ENCODE data around the gene NAALADL2.
"Not testable (repeated sequence)": the region's sequence is repeated elsewhere in the genome, so short reads cannot be mapped to it uniquely, and the experiment has no call there.

NAALADL2 gene

GRCh38 chr3:175111036-175111435 is 251.9 kb downstream of the NAALADL2 start:
- Histone ChIP-seq H3K9me3 (ENCODE audit: low read length) (no peaks in the 10 kb centered on the region), H3K27ac (ENCODE audit: low read depth, low read length) (no peak overlapping the region), H3K4me1 (ENCODE audit: insufficient read depth, low read length) (no peaks in the 10 kb centered on the region), H3K36me3 (ENCODE audit: insufficient read depth, low read length) (no peaks in the 10 kb centered on the region), H3K9ac (ENCODE audit: low read length) (no peak overlapping the region), H3K27me3 (ENCODE audit: control insufficient read depth in 1 of 2, insufficient read depth in 2 of 2, low read length in 2 of 2) (no peaks in the 10 kb centered on the region), H3K4me3 (ENCODE audit: low read depth in 1 of 2, low read length in 2 of 2) (no peak overlapping the region)

- H3K27me3 ChIP-seq (ENCODE audit: control insufficient read depth in 1 of 2, insufficient read depth in 2 of 2, low read length in 2 of 2), result no peaks in the 10 kb centered on the region
- H3K4me3 ChIP-seq (ENCODE audit: low read depth in 1 of 2, low read length in 2 of 2), result no peak overlapping the region
- H3K9ac ChIP-seq (ENCODE audit: low read length), result no peak overlapping the region
- H3K27ac ChIP-seq (ENCODE audit: low read depth, low read length), result no peak overlapping the region
- no peaks in the 10 kb centered on the region for H3K36me3 ChIP-seq (ENCODE audit: insufficient read depth, low read length)
- no peaks in the 10 kb centered on the region for H3K4me1 ChIP-seq (ENCODE audit: insufficient read depth, low read length)
- H3K9me3 ChIP-seq (ENCODE audit: low read length), result no peaks in the 10 kb centered on the region
Measured at GRCh38 chr3:175118382-175118941, 259.3 kb downstream of the NAALADL2 start.

- Histone ChIP-seq H3K4me3 (ENCODE audit: low read depth in 1 of 2, low read length in 2 of 2) (no peak overlapping the region), H3K9me3 (ENCODE audit: low read length) (no peaks in the 10 kb centered on the region), H3K4me1 (ENCODE audit: insufficient read depth, low read length) (no peaks in the 10 kb centered on the region), H3K27ac (ENCODE audit: low read depth, low read length) (no peak overlapping the region), H3K27me3 (ENCODE audit: control insufficient read depth in 1 of 2, insufficient read depth in 2 of 2, low read length in 2 of 2) (no peaks in the 10 kb centered on the region), H3K9ac (ENCODE audit: low read length) (no peak overlapping the region), H3K36me3 (ENCODE audit: insufficient read depth, low read length) (no peaks in the 10 kb centered on the region)
Measured at GRCh38 chr3:175121225-175121624, 262.1 kb downstream of the NAALADL2 start.

GRCh38 chr3:175127075-175127662 is 268.0 kb downstream of the NAALADL2 start:
- no peaks in the 10 kb centered on the region for H3K9me3 ChIP-seq (ENCODE audit: low read length)
- H3K4me1 ChIP-seq (ENCODE audit: insufficient read depth, low read length), result no peaks in the 10 kb centered on the region
- H3K9ac ChIP-seq (ENCODE audit: low read length), result no peak overlapping the region
- no peaks in the 10 kb centered on the region for H3K27me3 ChIP-seq (ENCODE audit: control insufficient read depth in 1 of 2, insufficient read depth in 2 of 2, low read length in 2 of 2)
- no peak overlapping the region for H3K27ac ChIP-seq (ENCODE audit: low read depth, low read length)
- H3K4me3 ChIP-seq (ENCODE audit: low read depth in 1 of 2, low read length in 2 of 2), result no peak overlapping the region
- H3K36me3 ChIP-seq (ENCODE audit: insufficient read depth, low read length), result no peaks in the 10 kb centered on the region

GRCh38 chr3:175129126-175129525 is 270.0 kb downstream of the NAALADL2 start:
- Histone ChIP-seq H3K27ac (ENCODE audit: low read depth, low read length) (no peak overlapping the region), H3K27me3 (ENCODE audit: control insufficient read depth in 1 of 2, insufficient read depth in 2 of 2, low read length in 2 of 2) (no peaks in the 10 kb centered on the region), H3K9me3 (ENCODE audit: low read length) (no peaks in the 10 kb centered on the region), H3K9ac (ENCODE audit: low read length) (no peak overlapping the region), H3K4me3 (ENCODE audit: low read depth in 1 of 2, low read length in 2 of 2) (no peak overlapping the region), H3K4me1 (ENCODE audit: insufficient read depth, low read length) (no peaks in the 10 kb centered on the region), H3K36me3 (ENCODE audit: insufficient read depth, low read length) (no peaks in the 10 kb centered on the region)

GRCh38 chr3:175129571-175129970 is 270.4 kb downstream of the NAALADL2 start:
- Histone ChIP-seq H3K4me1 (ENCODE audit: insufficient read depth, low read length) (no peaks in the 10 kb centered on the region), H3K27ac (ENCODE audit: low read depth, low read length) (no peak overlapping the region), H3K27me3 (ENCODE audit: control insufficient read depth in 1 of 2, insufficient read depth in 2 of 2, low read length in 2 of 2) (no peaks in the 10 kb centered on the region), H3K36me3 (ENCODE audit: insufficient read depth, low read length) (no peaks in the 10 kb centered on the region), H3K4me3 (ENCODE audit: low read depth in 1 of 2, low read length in 2 of 2) (no peak overlapping the region), H3K9ac (ENCODE audit: low read length) (no peak overlapping the region), H3K9me3 (ENCODE audit: low read length) (no peaks in the 10 kb centered on the region)

- not testable (repeated sequence) for H3K9me3 ChIP-seq (ENCODE audit: low read length); H3K27me3 ChIP-seq (ENCODE audit: control insufficient read depth in 1 of 2, insufficient read depth in 2 of 2, low read length in 2 of 2); H3K36me3 ChIP-seq (ENCODE audit: insufficient read depth, low read length); H3K27ac ChIP-seq (ENCODE audit: low read depth, low read length); H3K4me1 ChIP-seq (ENCODE audit: insufficient read depth, low read length); H3K9ac ChIP-seq (ENCODE audit: low read length); H3K4me3 ChIP-seq (ENCODE audit: low read depth in 1 of 2, low read length in 2 of 2)
Measured at GRCh38 chr3:175131866-175132265, 272.7 kb downstream of the NAALADL2 start.

- not testable (repeated sequence) for H3K4me1 ChIP-seq (ENCODE audit: insufficient read depth, low read length); H3K4me3 ChIP-seq (ENCODE audit: low read depth in 1 of 2, low read length in 2 of 2); H3K27me3 ChIP-seq (ENCODE audit: control insufficient read depth in 1 of 2, insufficient read depth in 2 of 2, low read length in 2 of 2); H3K9me3 ChIP-seq (ENCODE audit: low read length); H3K36me3 ChIP-seq (ENCODE audit: insufficient read depth, low read length); H3K27ac ChIP-seq (ENCODE audit: low read depth, low read length); H3K9ac ChIP-seq (ENCODE audit: low read length)
Measured at GRCh38 chr3:175132706-175133105, 273.6 kb downstream of the NAALADL2 start.

GRCh38 chr3:175144368-175144767 is 285.2 kb downstream of the NAALADL2 start:
- Histone ChIP-seq H3K4me1 (ENCODE audit: insufficient read depth, low read length) (no peaks in the 10 kb centered on the region), H3K27ac (ENCODE audit: low read depth, low read length) (no peak overlapping the region), H3K36me3 (ENCODE audit: insufficient read depth, low read length) (no peaks in the 10 kb centered on the region), H3K9ac (ENCODE audit: low read length) (no peak overlapping the region), H3K27me3 (ENCODE audit: control insufficient read depth in 1 of 2, insufficient read depth in 2 of 2, low read length in 2 of 2) (no peaks in the 10 kb centered on the region), H3K4me3 (ENCODE audit: low read depth in 1 of 2, low read length in 2 of 2) (no peak overlapping the region), H3K9me3 (ENCODE audit: low read length) (no peaks in the 10 kb centered on the region)

- Histone ChIP-seq H3K9me3 (ENCODE audit: low read length) (no peaks in the 10 kb centered on the region), H3K9ac (ENCODE audit: low read length) (no peak overlapping the region), H3K36me3 (ENCODE audit: insufficient read depth, low read length) (no peaks in the 10 kb centered on the region)
Measured at GRCh38 chr3:175146258-175146657, 287.1 kb downstream of the NAALADL2 start.

GRCh38 chr3:175149675-175150074 is 290.5 kb downstream of the NAALADL2 start:
- Histone ChIP-seq H3K27ac (ENCODE audit: low read depth, low read length) (no peak overlapping the region), H3K36me3 (ENCODE audit: insufficient read depth, low read length) (no peaks in the 10 kb centered on the region), H3K4me1 (ENCODE audit: insufficient read depth, low read length) (no peaks in the 10 kb centered on the region), H3K27me3 (ENCODE audit: control insufficient read depth in 1 of 2, insufficient read depth in 2 of 2, low read length in 2 of 2) (no peaks in the 10 kb centered on the region), H3K9me3 (ENCODE audit: low read length) (no peaks in the 10 kb centered on the region), H3K4me3 (ENCODE audit: low read depth in 1 of 2, low read length in 2 of 2) (no peak overlapping the region), H3K9ac (ENCODE audit: low read length) (no peak overlapping the region)

More at GRCh38 chr3:175146258-175146657, 287.1 kb downstream of the NAALADL2 start:
- Histone ChIP-seq H3K27ac (ENCODE audit: low read depth, low read length) (no peak overlapping the region), H3K4me1 (ENCODE audit: insufficient read depth, low read length) (no peaks in the 10 kb centered on the region), H3K27me3 (ENCODE audit: control insufficient read depth in 1 of 2, insufficient read depth in 2 of 2, low read length in 2 of 2) (no peaks in the 10 kb centered on the region), H3K4me3 (ENCODE audit: low read depth in 1 of 2, low read length in 2 of 2) (no peak overlapping the region)

GRCh38 chr3:175150812-175151401 is 291.8 kb downstream of the NAALADL2 start:
- Histone ChIP-seq H3K27ac (ENCODE audit: low read depth, low read length) (no peak overlapping the region), H3K27me3 (ENCODE audit: control insufficient read depth in 1 of 2, insufficient read depth in 2 of 2, low read length in 2 of 2) (no peaks in the 10 kb centered on the region), H3K4me3 (ENCODE audit: low read depth in 1 of 2, low read length in 2 of 2) (no peak overlapping the region), H3K4me1 (ENCODE audit: insufficient read depth, low read length) (no peaks in the 10 kb centered on the region), H3K36me3 (ENCODE audit: insufficient read depth, low read length) (no peaks in the 10 kb centered on the region), H3K9me3 (ENCODE audit: low read length) (no peaks in the 10 kb centered on the region), H3K9ac (ENCODE audit: low read length) (no peak overlapping the region)

All from muscle layer of colon (tissue), 2 donors.